Hindlimb muscle (tissue), 1 donor: Measurements from ENCODE around the gene CYP11A1. TPM values are rescaled to one million over a fixed set of nuclear protein-coding genes. Genes with fewer than 3 reads are reported as not detected.
"Not testable (repeated sequence)": the region's sequence is repeated elsewhere in the genome, so short reads cannot be mapped to it uniquely, and the experiment has no call there.

ENCODE experiments used
- DNase-seq: peaks from one replicate; pipeline ENCODE4 v3.0.0-alpha.2; 2013
- polyA plus RNA-seq: library from polyadenylated mRNA; unstranded; fragments of 120-200 nt; gene quantifications from one replicate; pipeline ENCODE4 v1.2.1, GENCODE V29; 2013; ENCODE audit not compliant: insufficient read length

Gene CYP11A1
- polyA plus RNA-seq, 1 donor = 1.4 TPM

DNA sequence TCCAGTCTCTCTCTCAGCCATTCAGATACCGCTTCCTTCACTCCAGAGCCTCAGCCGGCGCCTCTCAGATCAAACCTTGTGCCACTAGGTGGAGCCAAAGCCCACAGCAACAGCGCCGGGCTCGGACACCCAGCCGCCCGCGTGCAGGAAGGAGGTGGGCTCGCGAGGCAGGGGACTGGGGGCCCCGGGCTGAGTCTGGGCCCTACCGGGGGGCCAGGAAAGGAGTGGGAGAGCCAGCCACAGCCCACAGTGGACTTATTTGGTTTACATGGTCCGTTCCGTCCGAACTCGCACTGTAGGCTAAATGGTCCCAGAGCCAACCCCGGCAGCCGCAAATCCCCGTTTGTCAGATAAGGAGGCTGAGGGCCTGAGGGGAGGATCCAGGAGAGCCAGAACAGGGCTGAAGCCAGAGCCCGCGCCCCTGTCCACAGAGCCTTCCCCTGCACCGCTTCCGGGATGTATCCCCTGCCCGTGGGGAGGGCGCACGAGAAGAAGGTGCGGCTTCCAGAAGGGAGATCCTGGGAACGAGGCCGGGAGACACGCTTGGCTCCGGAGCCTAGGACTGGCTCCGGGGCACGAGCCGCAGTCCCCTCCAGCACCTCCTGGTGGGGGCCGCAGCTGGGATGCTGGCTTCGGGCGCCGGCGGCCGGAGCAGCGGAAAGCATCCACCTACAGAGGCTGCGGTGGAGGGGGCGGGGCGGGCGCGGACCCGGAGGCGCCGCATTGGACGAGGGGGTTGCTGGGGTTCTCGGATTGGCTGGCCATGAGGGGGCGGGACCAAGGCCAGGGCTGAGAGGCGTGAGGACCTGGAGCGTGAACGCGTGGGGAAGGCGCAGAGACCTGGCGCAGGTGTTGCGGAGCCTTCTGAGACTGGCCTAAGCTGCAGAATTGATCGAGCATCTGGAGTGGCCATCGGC is 6.5 kb upstream of the CYP11A1 start:
- DNase-seq = peak; percentile 88

DNA sequence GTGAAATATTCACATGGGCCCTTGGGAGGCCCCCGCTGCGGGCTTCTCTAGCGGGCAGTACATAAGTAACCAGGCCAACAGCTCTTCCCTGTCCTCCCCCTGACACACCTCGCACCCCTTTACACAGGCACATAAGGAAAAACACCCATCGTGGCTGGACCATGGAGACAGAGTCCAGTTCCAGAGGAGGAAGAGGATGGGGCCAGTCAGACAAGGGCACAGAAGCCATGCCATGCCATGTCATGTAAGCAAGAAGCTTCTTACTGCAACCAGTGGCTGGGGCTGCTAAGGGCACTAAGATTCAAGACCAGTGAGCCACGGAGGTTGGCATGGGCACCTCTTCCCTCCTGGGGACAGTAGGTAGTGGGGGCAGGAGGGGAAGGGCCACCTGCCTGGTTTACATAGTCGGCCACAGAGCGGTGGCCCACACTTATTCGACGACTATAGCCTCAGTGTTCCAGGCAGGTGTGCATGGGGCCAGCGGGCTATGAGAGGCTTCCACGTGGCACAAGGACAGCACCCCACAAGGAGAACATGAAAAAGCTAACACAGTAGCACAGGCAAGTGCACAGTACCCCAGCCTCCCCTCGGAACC is 5.7 kb upstream of the CYP11A1 start:
- no peak for DNase-seq

- DNase-seq = no peak
Measured at GRCh38 chr15:74370471-74370870, 3.0 kb upstream of the CYP11A1 start.

- DNase-seq = no peak
Measured at GRCh38 chr15:74369756-74370155, 2.3 kb upstream of the CYP11A1 start.

GRCh38 chr15:74369084-74369745 is 1.8 kb upstream of the CYP11A1 start:
- DNase-seq = no peak

GRCh38 chr15:74368121-74368520 is 675 bp upstream of the CYP11A1 start:
- no peak for DNase-seq

DNA sequence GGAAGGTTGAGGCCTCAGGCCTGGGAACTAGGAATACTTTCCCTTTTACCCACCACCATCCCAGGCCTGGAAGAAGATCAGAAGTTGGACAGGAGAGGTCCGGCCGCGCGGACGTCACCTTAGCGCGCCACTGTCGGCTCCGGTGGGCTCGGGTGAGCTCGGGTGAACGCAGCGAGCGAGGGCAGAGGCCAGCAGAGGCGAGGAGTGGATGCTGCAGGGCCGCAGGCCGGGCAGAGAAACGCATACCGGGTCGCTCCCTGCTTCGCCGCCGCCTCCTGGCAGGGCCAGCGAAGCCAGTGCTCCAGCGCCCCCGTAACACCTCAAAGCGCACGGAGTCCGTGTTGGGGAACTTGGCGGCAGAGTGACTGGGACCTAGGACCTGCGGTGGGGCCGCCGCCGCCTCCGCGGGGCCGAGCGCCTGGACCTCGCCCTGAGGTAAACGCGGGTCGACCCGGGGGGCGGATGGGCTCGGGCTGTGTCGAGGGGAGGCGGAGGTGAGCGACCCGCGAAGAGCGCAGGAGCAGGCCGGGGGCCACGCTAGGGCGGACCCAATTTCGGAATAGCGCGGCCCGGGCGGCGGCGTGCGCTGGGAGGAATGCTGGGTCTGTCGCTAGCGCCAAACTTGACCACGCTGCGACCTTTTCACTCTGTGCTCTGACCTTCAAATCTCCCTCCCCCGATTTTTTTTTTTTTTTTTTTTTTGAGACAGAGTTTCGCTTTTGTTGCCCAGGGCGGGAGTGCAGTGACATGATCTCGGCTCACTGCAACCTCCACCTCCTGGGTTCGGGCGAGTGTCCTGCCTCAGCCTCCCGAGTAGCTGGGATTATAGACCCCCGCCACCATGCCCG is 1.6 kb downstream of the CYP11A1 start:
- DNase-seq = peak; percentile 84

- no peak for DNase-seq
Measured at GRCh38 chr15:74364936-74365597, 2.4 kb downstream of the CYP11A1 start.

GRCh38 chr15:74362482-74362881 is 5.0 kb downstream of the CYP11A1 start:
- no peak for DNase-seq

DNA sequence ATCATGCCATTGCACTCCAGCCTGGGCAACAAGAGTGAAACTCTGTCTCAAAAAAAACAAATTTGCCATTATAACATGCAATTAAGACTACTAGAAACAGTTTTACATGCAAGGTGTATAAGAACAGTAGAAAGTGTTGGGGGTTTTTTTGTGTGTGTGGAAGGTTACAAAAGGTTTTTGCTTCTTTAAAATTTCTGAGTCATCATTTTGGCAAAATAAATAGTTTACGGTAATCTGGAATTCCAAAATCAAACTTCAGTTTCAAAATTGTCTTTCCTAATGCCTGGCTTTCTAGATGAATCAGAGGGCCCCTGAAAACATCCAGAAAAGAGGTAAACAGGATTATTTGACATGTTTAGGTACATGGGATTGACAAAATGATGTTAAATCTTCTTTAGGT is 6.6 kb downstream of the CYP11A1 start:
- DNase-seq = not testable (repeated sequence)

DNA sequence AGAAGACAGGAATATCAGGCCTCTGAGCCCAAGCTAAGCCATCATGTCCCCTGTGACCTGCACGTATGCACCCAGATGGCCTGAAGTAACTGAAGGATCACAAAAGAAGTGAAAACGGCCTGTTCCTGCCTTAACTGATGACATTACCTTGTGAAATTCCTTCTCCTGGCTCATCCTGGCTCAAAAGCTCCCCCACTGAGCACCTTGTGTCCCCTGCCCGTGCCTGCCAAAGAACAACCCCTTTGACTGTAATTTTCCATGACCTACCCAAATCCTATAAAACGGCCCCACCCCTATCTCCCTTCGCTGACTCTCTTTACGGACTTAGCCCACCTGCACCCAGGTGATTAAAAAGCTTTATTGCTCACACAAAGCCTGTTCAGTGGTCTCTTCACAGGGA is 8.1 kb downstream of the CYP11A1 start:
- not testable (repeated sequence) for DNase-seq

DNA sequence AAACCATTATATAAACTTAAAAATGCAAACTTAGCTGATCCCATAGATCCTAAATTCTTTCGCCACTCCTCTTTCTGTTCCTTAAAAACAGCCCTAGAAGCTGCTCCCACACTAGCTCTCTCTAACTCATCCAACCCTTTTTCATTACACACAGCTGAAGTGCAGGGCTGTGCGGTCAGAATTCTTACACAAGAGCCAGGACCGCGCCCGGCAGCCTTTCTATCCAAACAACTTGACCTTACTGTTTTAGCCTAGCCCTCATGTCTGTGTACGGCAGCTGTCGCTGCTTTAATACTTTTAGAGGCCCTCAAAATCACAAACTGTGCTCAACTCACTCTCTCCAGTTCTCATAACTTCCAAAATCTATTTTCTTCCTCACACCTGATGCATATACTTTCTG is 9.9 kb downstream of the CYP11A1 start:
- not testable (repeated sequence) for DNase-seq

GRCh38 chr15:74356050-74356449 is 11.4 kb downstream of the CYP11A1 start:
- not testable (repeated sequence) for DNase-seq

DNA sequence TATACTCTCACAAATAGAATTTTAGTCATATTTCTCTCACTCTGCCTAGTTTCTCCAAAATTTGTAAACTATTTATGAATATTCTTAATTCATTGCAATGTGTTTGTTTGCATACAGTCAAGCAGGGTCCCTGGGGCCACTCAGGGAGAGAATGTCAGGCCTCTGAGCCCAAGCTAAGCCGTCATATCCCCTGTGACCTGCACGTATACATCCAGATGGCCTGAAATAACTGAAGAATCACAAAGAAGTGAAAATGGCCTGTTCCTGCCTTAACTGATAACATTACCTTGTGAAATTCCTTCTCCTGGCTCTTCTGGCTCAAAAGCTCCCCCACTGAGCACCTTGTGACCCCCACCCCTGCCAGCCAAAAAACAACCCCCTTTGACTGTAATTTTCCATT is 13.5 kb downstream of the CYP11A1 start:
- DNase-seq = not testable (repeated sequence)

GRCh38 chr15:74352393-74352910 is 15.0 kb downstream of the CYP11A1 start:
- DNase-seq = no peak

- no peak for DNase-seq
Measured at GRCh38 chr15:74351670-74352069, 15.8 kb downstream of the CYP11A1 start.

DNA sequence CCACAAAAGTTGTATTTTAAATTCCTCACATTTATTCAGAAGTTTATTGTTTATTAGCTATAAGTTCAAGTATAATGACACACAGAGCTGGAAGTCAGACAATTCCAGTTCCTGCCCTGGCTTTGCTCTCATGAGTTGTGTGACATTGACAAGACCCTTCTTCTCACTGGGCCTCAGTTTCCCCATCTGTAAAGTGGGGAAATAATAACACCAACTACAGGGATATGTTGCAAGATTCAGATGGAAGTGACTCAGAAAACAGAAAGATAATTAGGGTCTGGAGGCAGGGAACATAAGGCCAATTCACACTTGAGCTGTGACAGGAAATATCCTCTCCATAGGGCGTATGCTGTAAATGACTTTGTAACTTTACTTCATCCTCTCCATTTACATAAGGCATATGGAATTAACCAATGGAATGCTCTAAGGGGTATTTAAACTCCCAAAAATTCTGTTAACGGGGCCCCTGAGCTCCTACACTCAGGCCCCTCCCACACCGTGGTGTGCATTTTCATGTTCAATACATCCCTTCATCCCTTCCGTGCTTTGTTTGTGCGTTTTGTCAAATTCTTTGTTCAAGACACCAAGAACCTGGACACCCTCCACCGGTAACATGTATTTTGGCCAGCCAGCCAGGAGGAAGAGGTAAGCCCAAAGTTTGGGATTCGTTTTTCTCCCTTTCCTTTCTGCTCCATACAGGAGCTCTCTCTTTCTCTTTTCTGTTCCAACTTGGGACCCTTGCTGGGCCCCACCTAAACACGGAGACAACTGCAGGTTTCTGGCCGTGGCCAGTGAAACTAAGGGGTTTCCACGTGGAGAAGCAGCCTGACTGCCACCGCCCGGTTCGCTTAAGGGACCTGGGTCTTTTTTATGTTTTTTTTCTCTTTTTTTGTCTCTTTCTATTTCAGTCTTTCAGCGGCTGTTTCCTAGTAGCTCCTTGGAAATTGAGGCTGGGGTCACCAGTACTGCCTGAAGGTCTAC is 16.9 kb downstream of the CYP11A1 start:
- no peak for DNase-seq

DNA sequence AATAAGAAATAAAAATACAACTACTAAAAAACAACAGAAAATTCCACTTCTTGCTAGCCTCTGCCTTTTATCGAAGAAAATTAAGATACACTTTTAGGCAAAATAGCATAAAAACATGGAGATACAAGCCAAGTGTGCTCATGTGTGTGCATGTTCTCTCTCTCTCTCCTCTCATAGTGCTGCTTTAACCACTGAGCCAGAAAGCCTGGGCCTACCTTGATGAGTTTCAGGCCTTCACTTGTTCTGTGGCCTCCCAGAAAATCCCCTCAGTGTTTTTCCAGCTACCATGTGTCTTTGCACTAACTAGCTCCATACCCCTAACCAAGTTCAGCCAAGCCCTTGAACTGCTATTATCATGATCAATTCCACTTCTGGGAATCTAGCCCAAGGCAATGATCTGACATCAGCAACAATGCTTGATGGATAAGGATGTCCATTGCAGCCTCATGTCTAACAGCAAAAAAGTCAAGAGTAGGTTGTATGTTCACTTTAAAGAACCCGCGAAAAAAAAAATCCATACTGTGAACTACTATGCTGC is 18.1 kb downstream of the CYP11A1 start:
- no peak for DNase-seq

DNA sequence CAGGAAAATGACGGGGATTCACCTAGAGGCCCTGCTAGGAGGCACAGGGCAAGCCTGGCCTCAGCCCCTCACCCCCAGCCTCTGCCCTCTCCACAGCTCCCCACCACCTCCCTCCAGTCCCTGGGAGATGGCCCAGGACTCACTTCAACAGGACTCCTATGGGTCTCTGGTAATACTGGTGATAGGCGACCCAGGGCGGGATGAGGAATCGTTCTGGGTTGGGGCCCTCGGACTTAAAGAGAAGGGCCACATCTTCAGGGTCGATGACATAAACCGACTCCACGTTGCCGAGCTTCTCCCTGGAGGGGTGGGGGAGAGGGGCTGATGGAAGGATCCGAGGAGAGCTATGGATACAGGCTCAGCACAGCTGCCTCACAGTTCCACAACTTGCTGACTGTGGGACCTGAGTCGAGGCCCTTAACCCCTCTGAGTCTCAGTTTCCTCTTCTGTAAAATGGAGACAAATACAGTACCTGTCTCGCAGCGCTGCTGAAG is 19.6 kb downstream of the CYP11A1 start:
- no peak for DNase-seq

- no peak for DNase-seq
Measured at GRCh38 chr15:74345051-74345450, 22.4 kb downstream of the CYP11A1 start.
